SH-SY5Y (cell line): ENCODE results near the gene CARD10.

ENCODE experiments used
- GATA2 ChIP-seq: IDR thresholded peaks from 2 replicates; pipeline ENCODE4 v1.6.1; 2011; ENCODE audit warnings: mild to moderate bottlenecking, low read depth, low read length
- GATA3 ChIP-seq: IDR thresholded peaks from 2 replicates; pipeline ENCODE4 v1.6.1; 2011; ENCODE audit warnings: low read depth, mild to moderate bottlenecking, low read length, moderate library complexity

DNA sequence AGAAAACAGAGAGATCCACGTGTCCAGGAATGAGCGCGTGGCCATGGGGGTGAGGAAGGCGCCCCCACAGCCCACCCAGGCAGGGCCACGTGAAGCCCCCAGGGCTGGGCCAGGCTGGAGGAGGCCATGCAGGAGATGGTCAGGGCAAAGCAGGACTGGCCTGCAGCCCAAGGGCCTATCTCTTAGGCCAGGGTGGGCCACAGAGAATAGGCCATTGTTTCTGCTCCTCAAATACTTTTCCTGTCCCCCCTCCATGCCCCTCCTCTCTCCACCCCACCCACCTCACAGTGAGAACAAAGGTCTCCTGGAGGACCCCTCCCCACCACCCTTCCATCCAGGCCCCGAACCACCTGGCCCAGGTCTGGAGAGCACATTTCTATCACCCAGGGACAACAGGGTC is 32.8 kb upstream of the CARD10 start:
- no peak for TF ChIP-seq GATA2
- TF ChIP-seq GATA3 = no peak
